OCI-LY3 (cell line): Measurements from ENCODE around the gene ASB15.

Experiments
- EZH2phosphoT487 ChIP-seq: fragments of 200-600 bp; shearing (Covaris generic); IDR thresholded peaks from 2 replicates; pipeline ENCODE4 v1.6.1; 2018; ENCODE audit warnings: antibody characterized with exemption, mixed run types, low read depth
- TF ChIP-seq, protein P1 (sequence below): fragments of 200-600, 300-600 bp; sonication (generic); IDR thresholded peaks from 2 replicates; pipeline ENCODE4 v1.5.1; 2014; ENCODE audit warnings: antibody characterized with exemption, low read length, low read depth

GRCh38 chr7:123581162-123581459 is 20.5 kb upstream of the ASB15 start:
- TF ChIP-seq, protein P1, sequence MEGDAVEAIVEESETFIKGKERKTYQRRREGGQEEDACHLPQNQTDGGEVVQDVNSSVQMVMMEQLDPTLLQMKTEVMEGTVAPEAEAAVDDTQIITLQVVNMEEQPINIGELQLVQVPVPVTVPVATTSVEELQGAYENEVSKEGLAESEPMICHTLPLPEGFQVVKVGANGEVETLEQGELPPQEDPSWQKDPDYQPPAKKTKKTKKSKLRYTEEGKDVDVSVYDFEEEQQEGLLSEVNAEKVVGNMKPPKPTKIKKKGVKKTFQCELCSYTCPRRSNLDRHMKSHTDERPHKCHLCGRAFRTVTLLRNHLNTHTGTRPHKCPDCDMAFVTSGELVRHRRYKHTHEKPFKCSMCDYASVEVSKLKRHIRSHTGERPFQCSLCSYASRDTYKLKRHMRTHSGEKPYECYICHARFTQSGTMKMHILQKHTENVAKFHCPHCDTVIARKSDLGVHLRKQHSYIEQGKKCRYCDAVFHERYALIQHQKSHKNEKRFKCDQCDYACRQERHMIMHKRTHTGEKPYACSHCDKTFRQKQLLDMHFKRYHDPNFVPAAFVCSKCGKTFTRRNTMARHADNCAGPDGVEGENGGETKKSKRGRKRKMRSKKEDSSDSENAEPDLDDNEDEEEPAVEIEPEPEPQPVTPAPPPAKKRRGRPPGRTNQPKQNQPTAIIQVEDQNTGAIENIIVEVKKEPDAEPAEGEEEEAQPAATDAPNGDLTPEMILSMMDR: no peak
- no peak for TF ChIP-seq EZH2phosphoT487
